ENCODE measurements around the gene KRT3. TPM values are rescaled to one million over a fixed set of nuclear protein-coding genes. Genes with fewer than 3 reads are reported as not detected.

Gene KRT3
- total RNA-seq, 1 experiment from 2014 or later: not detected

GRCh38 chr12:52824741-52825410 is 29.0 kb upstream of the KRT3 start:
- Mint-ChIP-seq H3K4me1 (peaks cover 7% of the 10 kb centered on the region), H3K27me3 (ENCODE audit: low read depth) (no peaks in the 10 kb centered on the region; the same call in 1 of the 2 replicates), H3K36me3 (no peaks in the 10 kb centered on the region), H3K9me3 (peaks cover 6% of the 10 kb centered on the region), H3K4me3 (no peak overlapping the region), H3K27ac (no peak overlapping the region)
- DNase-seq (ENCODE audit: low spot score): no peak
- no peak for ATAC-seq
- no peak for TF ChIP-seq GTF2I (CRISPR knock-in tag; conservative IDR thresholded peaks at IDR 0.05)
- TF ChIP-seq SP1 (CRISPR knock-in tag; conservative IDR thresholded peaks at IDR 0.05): no peak
- ChIA-PET POLR2A (interaction anchor here (0.6 kb wide), 1 partner anchor 20 kb away, joined by 3 read pairs; no protein-coding TSS in a partner anchor), CTCF (interaction anchor here (1.0 to 1.3 kb wide), 3 partner anchors 20 to 109 kb away, joined by 3 to 4 read pairs (median 4); no protein-coding TSS in a partner anchor)

GRCh38 chr12:52823761-52824450 is 28.0 kb upstream of the KRT3 start:
- ChIA-PET CTCF (interaction anchor here (0.9 kb wide), 1 partner anchor 157 kb away, joined by 4 read pairs; no protein-coding TSS in a partner anchor), POLR2A (interaction anchor here (0.6 kb wide), 1 partner anchor 19 kb away, joined by 3 read pairs; no protein-coding TSS in a partner anchor)
- H3K27ac Mint-ChIP-seq: no peak overlapping the region
- H3K27me3 Mint-ChIP-seq (ENCODE audit: low read depth): no peaks in the 10 kb centered on the region; the same call in 1 of the 2 replicates
- TF ChIP-seq ZBTB21 (CRISPR knock-in tag; IDR thresholded peaks at IDR 0.05; ENCODE audit: borderline replicate concordance): no peak
- TF ChIP-seq, protein P1, sequence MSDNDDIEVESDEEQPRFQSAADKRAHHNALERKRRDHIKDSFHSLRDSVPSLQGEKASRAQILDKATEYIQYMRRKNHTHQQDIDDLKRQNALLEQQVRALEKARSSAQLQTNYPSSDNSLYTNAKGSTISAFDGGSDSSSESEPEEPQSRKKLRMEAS (CRISPR knock-in tag; IDR thresholded peaks at IDR 0.05): no peak
- no peak for TF ChIP-seq PRRX2 (CRISPR knock-in tag; IDR thresholded peaks at IDR 0.05)
- TF ChIP-seq ELF4 (CRISPR knock-in tag; IDR thresholded peaks at IDR 0.05; ENCODE audit: low read depth): no peak
- TF ChIP-seq FOXJ3 (CRISPR knock-in tag; IDR thresholded peaks at IDR 0.05; ENCODE audit: borderline replicate concordance): no peak
- TF ChIP-seq SP1 (CRISPR knock-in tag; conservative IDR thresholded peaks at IDR 0.05): no peak
- no peak for TF ChIP-seq ZNF416 (CRISPR knock-in tag; IDR thresholded peaks at IDR 0.05)
- no peak for TF ChIP-seq ARID4B (CRISPR knock-in tag; IDR thresholded peaks at IDR 0.05; ENCODE audit: borderline replicate concordance)
- TF ChIP-seq SOX15 (CRISPR knock-in tag; IDR thresholded peaks at IDR 0.05): no peak
- no peak for TF ChIP-seq ATF1 (CRISPR knock-in tag; IDR thresholded peaks at IDR 0.05)
- TF ChIP-seq ZNF512 (CRISPR knock-in tag; IDR thresholded peaks at IDR 0.05; ENCODE audit: borderline replicate concordance): no peak
- TF ChIP-seq IRF1 (CRISPR knock-in tag; IDR thresholded peaks at IDR 0.05): no peak
- TF ChIP-seq FOXK1 (CRISPR knock-in tag; IDR thresholded peaks at IDR 0.05): no peak
- no peak for TF ChIP-seq TEAD1 (CRISPR knock-in tag; IDR thresholded peaks at IDR 0.05)
- no peak for TF ChIP-seq NFE2L1 (CRISPR knock-in tag; IDR thresholded peaks at IDR 0.05)
- TF ChIP-seq E2F5 (CRISPR knock-in tag; IDR thresholded peaks at IDR 0.05): no peak
- no peak for TF ChIP-seq FOXP1 (CRISPR knock-in tag; IDR thresholded peaks at IDR 0.05; ENCODE audit: borderline replicate concordance)
- peaks cover 6% of the 10 kb centered on the region for H3K9me3 Mint-ChIP-seq
- H3K36me3 Mint-ChIP-seq: no peaks in the 10 kb centered on the region
- no peak overlapping the region for H3K4me3 Mint-ChIP-seq
- peaks cover 7% of the 10 kb centered on the region for H3K4me1 Mint-ChIP-seq
- no peak for DNase-seq (ENCODE audit: low spot score)
- no peak for ATAC-seq

Data from WTC11 (cell line).